CD4-positive, alpha-beta T cell treated with Interleukin-15 for 1 hour (primary cell): ENCODE data around the gene KTN1.

ENCODE experiments used
- DNase-seq: peaks from one replicate; pipeline ENCODE4 v3.0.0-alpha.2; 2020

KTN1 gene

GRCh38 chr14:55718551-55718950, 138.5 kb downstream of the KTN1 start:
- DNase-seq: no peak

- DNase-seq: no peak
Observed at GRCh38 chr14:55720796-55721195, 140.8 kb downstream of the KTN1 start.

GRCh38 chr14:55721353-55721752, 141.3 kb downstream of the KTN1 start:
- no peak for DNase-seq

- DNase-seq: no peak
Observed at GRCh38 chr14:55722054-55722453, 142.0 kb downstream of the KTN1 start.

GRCh38 chr14:55724736-55725135, 144.7 kb downstream of the KTN1 start:
- DNase-seq: no peak

GRCh38 chr14:55730592-55731310, 150.7 kb downstream of the KTN1 start:
- no peak for DNase-seq

- no peak for DNase-seq
Observed at GRCh38 chr14:55731311-55731872, 151.4 kb downstream of the KTN1 start.

GRCh38 chr14:55731881-55732498, 152.0 kb downstream of the KTN1 start:
- DNase-seq: peak; percentile 24

GRCh38 chr14:55733599-55733998, 153.6 kb downstream of the KTN1 start:
- no peak for DNase-seq
